Activated gamma-delta T cell treated with Interleukin-2 at 50 U/mL for 16 hours (primary cell): ENCODE measurements around the gene TNFRSF1B.
"Not testable (repeated sequence)": the region's sequence is repeated elsewhere in the genome, so short reads cannot be mapped to it uniquely, and the experiment has no call there.

Experiments
- DNase-seq: peaks from one replicate; pipeline ENCODE4 v3.0.0-alpha.2; 2020

TNFRSF1B gene

DNA sequence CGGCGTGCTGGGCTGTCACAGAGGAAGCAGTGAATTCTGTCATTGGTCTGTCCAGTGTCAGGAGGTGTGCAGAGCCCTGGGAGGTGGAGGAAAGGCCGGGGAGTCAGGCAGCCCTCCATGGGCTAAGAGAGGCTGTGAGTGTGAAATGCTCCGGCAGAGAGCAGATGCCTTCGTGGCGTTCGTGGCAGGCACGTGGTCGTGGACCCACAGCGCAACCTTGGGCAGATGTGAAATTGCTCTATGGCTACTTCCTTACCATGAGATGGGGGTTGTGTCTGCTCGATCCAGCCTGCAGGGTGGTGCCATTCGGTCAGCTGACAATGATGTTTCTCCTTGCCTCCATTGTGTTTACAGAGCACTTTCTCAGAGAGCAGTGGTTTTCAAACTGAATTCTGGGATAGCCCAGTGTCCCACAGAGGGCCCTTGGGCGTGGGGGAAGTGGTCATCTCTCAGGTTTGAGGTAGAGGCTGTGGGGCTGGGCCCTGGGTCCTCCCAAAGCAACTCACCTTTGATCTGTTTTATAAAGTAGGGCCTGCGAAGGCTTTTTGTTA is 27.9 kb downstream of the TNFRSF1B start:
- no peak for DNase-seq

DNA sequence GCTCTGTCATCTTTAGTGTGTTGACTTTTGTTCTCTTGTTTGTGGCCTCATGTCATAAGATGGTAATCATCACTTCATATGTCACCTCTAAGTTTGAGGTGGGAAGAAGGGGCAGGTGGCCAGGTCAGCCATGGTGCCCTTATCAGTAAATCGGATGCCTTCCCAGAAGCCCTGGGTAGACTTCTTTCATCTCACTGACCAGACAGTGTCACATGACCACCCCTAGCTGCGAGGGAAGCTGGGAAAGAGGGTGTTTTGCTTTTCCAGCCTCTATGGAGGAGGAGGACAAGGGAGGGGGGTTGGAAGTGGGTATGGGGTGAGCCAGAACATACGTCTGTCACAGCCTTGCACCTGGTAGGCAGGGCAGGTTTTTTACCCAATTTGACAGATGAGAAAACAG is 28.6 kb downstream of the TNFRSF1B start:
- DNase-seq = no peak

DNA sequence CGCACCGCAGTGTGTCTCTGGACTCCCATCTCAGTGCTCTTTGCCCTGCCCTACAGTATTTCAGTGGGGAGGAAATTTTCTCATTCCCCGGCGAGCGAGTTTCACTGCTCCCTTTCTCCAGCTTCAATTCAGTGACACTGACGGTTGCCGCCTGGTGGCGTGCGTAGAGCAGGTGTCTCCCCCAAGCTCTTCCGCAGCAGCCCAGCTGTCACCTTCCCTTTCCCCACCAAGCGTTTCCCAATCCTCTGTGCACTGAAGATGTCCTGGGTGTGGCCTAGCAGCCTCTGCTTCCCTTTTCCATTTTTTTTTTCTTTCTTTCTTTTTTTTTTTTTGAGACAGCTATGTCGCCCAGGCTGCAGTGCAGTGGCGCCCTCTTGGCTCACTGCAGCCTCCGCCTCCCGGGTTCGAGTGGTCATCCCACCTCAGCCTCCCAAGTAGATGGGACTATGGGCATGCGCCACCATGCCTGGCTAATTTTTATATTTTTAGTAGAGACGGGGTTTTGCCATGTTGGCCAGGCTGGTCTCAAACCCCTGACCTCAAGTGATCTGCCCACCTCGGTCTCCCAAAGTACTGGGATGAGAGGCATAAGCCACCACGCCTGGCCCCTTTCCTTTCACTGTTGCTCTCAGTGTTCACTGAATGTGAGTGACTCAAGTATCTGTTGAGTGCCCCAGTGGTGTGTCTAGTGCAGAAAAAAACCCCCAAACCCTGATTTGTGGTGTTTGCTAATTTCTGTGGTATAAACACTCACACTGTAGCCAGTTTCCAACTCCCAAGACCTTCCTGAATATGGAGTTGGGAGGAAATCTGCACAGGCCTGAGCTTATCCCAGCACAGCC is 30.1 kb downstream of the TNFRSF1B start:
- DNase-seq = no peak

DNA sequence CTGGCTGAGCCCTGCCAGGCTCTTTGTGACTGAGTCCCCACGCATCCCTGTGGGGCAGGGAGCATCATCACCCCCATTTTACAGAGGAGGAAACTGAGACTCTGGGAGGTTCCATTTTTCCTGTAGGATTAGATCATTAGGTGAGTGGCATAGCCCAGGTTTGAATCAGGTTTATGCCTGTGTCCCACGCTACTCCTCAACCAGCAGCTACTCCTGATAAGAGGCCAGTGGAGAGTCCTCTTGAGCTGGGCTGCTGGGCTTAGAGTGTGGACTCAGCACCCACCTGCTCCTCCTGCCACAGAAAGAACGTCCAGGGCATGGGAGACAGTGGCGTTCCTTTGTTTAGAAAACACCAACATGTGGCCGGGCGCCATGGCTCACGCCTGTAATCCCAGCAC is 30.7 kb downstream of the TNFRSF1B start:
- DNase-seq = no peak

DNA sequence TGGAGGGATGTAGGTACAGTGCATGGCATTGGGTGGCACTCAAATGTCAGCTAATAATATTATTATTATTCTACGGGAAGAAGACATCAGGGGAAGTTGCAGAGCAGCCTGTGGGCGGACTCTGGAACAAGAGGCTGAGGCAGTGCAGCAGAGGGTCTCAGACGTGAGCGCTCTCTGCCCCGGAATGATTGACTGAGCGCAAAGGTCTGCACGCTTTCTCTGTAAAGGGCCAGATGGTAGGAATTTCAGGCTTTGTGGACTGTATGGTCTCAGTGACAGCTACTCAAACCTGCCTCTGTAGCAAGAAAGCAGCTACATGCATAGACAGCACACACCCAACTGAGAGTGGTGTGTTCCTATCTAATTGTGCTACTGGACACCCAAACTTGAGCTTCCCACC is 33.4 kb downstream of the TNFRSF1B start:
- DNase-seq = no peak

DNA sequence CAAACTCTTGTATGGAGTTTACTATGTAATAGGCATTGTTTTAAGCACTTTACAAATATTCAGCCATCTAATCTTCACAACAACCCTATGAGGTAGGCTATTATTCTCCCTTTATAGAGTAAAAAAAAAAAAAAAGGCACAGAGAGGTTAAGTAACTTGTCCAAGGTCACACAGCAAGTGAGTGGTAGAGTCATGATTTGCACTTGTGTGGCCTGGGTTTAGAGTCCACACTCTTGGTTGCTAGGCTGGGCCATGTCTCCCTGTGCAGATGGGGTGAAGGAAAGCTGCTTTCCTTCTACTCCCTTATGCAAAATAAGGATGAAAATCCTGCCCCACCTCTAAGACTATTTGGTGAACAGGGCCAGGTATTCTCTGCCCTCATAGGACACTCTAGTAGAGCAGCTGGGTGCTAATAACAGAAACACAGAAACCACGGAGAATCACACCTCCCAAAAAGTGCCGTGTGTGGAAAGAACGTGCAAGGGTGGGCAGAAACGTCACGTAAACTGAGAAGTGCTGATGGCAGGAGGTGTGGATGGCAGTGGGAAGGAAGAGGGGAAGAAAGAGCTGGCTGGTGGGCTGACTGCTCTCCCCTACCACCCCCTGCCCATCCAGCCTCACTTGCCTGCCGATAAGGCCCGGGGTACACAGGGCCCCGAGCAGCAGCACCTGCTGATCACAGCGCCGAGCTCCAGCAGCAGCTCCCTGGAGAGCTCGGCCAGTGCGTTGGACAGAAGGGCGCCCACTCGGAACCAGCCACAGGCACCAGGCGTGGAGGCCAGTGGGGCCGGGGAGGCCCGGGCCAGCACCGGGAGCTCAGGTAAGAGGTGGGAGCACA is 34.8 kb downstream of the TNFRSF1B start:
- no peak for DNase-seq

DNA sequence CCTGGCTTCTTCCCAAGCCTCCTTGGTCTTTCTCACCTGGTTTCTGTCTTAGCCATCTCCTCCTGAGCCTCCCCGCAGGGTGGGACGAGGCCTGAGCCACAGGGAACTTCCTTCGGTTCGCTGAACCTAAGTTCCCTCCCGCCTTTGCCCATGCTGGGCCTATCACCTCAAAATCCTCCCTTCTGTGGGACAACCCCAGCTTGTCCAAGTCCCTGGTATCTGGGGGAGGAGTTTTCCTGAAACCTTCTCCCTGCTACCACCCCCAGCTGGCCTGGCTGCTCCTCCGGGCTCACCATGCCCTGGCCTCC is 35.4 kb downstream of the TNFRSF1B start:
- no peak for DNase-seq

DNA sequence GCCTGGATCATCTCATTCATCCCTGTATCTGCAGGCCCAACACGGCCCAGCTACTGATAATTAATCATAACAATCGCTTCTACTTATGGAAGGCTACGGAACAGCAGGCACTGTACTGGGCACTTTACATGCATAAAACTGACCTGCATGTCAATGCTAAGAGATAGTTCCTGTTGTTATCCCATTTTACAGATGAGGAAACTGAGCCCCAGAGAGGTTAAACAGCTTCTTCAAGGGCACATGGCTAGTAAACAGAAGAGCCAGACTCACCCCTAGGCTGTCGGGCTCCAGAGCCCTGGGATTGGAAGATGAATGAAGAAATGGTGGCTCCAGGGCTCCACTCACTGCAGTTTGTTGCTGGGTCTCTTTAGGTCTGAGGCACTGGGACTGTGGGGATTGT is 35.8 kb downstream of the TNFRSF1B start:
- DNase-seq = no peak

DNA sequence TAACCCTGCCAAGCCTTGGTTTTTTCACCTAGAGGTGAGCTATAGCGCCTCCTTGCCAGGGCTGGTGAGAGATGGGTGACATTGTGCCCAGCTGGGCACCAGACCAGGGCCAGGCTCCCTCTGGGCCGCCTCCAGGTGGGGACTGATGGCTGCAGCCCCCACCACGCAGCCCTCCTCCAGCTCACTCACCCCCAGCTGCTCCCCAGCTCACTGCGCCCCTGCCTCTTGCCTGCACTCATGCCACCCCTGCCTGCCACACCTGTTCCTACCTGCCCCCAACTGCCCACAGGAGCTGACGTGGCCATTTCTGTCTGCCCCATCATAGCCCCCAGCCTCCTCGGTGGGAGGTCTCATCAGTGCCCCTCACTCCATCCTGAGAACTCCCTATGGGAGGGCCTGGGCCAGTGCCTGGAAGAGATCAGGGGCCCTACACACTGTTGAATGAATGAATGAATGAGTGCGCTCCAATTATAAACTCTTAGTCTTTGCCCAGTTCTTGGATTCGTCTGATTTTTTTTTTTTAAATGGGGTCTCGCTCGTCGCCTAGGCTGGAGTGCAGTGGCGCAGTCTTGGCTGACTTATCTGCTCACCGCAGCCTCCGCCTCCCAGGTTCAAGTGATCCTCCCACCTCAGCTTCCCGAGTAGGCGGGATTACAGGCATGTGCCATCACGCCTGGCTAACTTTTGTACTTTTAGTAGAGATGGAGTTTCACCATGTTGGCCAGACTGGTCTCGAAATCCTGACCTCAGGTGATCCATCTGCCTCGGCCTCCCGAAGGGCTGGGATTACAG is 36.6 kb downstream of the TNFRSF1B start:
- DNase-seq = no peak

DNA sequence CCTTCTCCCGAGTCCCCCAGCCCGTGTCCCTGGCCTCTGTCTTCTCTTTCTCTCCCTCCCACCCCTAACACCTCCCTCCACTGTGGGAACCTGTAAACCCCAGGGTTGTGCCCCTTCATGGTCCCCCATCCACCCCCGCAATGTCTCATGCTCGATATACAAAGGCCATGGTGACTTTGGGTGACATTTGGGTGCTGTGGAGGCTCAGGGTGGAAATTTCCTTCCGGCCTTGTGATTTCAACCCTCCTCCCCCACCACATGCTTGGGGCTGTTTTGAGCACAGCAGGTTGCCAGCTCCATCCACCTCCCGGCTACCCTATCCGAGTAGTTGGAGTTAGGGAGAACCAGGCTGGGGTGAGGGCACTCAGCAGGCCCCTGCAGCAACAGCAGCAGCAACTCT is 37.3 kb downstream of the TNFRSF1B start:
- peak; percentile 28 for DNase-seq

DNA sequence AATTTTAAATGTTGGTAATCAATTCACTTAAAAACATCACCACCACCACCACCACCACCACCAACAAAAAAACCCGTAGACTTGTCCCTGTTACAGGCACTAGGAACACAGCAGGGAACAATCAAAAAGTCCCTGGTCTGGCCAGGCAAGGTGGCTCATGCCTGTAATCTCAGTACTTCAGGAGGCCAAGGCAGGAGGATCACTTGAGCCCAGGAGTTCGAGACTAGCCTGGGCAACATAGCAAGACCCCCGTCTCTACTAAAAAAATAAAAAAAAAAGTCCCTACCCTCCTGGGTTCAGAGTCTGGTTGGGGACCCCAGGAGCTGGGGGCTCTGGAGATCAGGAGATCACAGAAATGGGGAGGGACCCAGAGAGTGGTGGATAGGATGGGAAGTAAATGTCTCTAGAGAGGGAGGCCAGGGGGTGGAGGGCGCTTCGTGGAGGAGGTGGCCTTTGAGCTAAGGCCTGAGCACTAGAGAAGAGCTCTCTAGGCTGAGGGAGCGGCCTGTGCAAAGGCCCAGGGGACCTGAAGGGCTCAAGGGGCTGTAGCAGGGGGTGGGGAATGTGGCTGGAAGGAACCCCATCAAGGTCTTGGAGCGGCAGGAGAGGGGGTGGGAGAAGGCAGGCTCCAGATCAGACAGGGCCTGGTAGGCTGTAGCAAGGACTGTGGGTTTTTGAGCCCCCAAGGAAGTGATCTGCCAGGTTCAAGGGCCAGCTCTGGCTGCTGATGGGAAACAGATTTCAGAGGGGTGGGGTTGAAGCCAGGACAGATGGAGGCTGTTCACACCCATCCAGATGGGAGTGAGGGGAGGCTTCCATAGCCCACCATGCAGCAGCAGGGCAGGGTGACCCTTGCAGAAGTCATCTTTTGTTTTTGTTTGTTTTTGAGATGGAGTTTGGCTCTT is 38.2 kb downstream of the TNFRSF1B start:
- no peak for DNase-seq

DNA sequence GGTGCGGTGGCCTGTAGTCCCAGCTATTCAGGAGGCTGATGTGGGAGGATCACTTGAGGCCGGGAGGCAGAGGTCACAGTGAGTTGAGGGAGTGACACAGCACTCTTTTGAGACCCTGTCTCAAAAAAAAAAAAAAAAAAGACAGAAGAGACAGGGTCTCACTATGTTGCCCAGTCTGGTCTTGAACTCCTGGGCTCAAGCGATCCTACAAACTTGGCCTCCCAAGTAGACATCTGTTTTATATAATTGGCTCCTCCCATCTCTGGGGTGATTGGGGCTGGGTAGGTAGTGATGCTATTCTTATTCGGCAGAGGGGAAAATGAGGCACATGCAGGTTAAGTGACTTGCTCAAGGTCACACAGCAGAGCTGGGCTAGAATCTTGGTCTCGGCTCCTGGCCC is 39.4 kb downstream of the TNFRSF1B start:
- DNase-seq = no peak

DNA sequence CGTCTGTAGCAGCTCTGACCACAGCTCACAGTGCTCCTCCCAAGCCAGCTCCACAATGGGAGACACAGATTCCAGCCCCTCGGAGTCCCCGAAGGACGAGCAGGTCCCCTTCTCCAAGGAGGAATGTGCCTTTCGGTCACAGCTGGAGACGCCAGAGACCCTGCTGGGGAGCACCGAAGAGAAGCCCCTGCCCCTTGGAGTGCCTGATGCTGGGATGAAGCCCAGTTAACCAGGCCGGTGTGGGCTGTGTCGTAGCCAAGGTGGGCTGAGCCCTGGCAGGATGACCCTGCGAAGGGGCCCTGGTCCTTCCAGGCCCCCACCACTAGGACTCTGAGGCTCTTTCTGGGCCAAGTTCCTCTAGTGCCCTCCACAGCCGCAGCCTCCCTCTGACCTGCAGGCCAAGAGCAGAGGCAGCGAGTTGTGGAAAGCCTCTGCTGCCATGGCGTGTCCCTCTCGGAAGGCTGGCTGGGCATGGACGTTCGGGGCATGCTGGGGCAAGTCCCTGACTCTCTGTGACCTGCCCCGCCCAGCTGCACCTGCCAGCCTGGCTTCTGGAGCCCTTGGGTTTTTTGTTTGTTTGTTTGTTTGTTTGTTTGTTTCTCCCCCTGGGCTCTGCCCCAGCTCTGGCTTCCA is 40.1 kb downstream of the TNFRSF1B start:
- no peak for DNase-seq

DNA sequence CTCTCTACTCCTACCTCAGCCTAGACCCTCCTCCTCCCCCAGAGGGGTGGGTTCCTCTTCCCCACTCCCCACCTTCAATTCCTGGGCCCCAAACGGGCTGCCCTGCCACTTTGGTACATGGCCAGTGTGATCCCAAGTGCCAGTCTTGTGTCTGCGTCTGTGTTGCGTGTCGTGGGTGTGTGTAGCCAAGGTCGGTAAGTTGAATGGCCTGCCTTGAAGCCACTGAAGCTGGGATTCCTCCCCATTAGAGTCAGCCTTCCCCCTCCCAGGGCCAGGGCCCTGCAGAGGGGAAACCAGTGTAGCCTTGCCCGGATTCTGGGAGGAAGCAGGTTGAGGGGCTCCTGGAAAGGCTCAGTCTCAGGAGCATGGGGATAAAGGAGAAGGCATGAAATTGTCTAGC is 41.5 kb downstream of the TNFRSF1B start:
- DNase-seq = no peak

DNA sequence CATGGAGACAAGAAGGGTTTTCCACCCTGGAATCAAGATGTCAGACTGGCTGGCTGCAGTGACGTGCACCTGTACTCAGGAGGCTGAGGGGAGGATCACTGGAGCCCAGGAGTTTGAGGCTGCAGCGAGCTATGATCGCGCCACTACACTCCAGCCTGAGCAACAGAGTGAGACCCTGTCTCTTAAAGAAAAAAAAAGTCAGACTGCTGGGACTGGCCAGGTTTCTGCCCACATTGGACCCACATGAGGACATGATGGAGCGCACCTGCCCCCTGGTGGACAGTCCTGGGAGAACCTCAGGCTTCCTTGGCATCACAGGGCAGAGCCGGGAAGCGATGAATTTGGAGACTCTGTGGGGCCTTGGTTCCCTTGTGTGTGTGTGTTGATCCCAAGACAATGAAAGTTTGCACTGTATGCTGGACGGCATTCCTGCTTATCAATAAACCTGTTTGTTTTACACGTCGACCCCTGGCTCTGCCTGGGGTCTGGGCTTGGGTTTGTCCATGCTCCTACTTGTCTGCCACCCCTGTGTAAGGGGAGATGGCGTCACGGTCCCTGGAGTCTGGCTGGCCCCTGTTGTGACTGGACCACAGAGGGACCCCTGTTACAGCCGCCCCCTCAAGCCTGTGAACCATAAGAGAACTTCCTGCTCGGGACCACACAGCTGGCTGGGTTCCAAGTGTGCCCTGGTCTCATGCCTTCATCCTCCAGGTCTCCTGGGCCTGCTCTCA is 42.1 kb downstream of the TNFRSF1B start:
- peak; percentile 87 for DNase-seq

DNA sequence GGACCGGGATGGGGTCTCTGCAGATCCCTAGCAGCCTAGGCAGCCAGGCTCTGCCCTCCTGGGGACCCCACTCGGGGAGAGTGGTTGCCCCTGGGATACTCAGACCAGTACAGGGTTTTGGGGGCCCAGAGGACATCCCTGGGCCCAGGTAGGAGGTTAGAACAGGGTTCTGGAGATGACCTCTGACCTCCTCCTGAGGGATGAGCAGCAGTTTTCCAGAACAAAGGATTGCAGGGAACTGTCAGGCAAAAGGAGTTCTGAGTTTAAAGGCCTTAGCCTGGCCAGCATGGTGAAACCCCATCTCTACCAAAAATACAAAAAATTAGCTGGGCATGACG is 42.7 kb downstream of the TNFRSF1B start:
- DNase-seq = no peak

DNA sequence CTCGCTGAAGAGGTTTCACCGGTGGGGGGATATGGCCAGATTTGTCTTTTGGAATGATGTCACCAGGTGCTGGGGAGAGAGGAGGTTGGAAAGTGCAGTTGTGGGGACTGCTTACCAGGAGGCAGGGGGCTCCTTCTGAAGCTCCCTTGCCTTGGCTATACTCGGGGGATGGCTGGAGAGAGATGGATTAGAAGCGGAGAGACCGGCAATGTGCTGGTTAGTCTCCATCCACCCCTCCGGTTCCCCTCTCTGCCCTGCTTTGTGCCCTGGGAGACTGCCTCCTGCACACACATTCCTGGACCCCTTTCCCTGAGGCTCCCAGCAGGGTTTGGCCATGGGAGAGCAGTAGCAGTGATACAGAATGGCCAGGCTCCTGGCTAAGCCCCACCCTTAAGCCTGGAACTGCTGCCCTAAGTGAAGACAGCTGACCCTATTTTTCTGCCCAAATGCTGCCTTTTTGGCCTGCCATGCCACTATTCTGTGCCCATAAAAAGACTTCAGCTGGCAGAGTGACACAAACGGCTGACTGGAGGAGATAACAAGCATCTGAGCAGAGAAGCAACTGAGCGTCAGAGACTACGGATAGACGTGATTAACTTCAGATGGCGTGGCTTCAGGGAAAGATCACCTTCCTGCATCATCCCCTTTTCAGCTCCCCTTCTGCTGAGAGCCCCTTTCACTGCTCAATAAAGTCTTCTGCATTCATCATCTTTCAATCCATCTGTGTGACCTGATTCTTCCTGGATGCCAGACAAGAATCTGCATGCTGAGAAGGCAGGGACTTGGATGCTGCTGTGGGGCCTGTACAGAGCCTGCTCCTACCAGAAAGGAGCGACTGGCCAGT is 48.5 kb downstream of the TNFRSF1B start:
- DNase-seq = no peak

DNA sequence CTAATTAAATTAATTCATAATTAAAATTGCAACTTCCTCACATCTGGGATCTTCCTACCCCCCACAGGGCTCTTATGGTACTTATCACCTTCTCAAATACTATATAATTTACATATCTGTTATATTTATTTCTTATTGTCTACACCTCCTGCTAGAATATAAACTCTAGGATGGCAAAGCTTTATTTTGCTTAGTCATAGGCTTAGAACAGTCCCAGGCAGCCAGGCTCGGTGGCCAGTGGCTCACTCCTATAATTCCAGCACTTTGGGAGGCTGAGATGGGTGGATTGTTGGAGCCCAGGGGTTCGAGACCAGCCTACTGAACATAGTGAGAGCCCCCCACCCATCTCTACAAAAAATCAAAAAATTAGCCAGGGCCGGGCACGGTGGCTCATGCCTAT is 53.0 kb downstream of the TNFRSF1B start:
- no peak for DNase-seq

DNA sequence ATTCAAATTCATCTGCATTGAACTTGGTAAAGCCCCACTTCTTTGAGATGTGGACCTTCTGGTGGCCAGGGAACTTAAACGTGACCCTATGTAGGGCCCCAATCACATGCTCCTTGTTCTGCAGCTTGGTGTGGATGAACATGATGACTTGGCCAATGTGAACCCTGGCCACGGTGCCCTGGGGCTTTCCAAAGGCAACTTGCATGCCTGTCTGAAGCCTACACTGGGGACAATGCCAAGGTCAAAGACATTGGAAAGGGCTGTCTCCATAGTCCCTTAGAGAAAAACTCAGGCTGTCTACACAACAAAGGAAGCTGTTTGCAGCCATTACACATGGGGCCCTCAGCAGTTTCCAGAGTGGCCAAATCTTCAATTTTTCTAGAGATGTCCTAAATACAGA is 54.1 kb downstream of the TNFRSF1B start:
- no peak for DNase-seq

DNA sequence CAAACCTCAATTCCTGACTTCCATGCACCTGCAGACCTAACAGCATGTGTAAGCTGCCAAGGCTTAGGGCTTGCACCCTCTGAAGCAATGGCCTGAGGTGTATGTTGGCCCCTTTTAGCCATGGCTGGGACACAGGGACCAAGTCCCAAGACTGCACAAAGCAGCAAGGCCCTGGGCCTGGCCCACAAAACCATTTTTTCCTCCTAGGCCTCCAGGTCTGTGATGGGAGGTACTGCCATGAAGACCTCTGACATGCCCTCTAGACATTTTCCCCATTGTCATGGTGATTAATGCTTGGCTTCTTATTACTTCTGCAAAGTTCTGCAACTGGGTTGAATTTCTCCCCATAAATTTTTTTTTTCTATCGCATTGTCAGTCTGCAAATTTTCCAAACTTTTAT is 55.9 kb downstream of the TNFRSF1B start:
- DNase-seq = not testable (repeated sequence)
